ENCODE results near the gene COL17A1. TPM values are rescaled to one million over a fixed set of nuclear protein-coding genes. Genes with fewer than 3 reads are reported as not detected.

COL17A1 gene
- 2.9 and 3.2 TPM in 2 replicates for total RNA-seq (2014; rRNA removed; shearing (Covaris generic))

GRCh38 chr10:104085801-104086400 lies at the start of gene COL17A1:
Gene COL17A1, minus strand, starts transcription at chr10:104085880. Its CDS starts 5,207 bp downstream, at chr10:104080673.
- DNase-seq (ENCODE audit: low read depth), result peak; percentile 49

GRCh38 chr10:104130041-104130440 lies 44.4 kb upstream of the COL17A1 start:
- DNase-seq (ENCODE audit: low read depth), result no peak

- peak; percentile 62 for DNase-seq (ENCODE audit: low read depth)
These were observed 42.5 kb upstream of the COL17A1 start for GRCh38 chr10:104128214-104128613.

- peak; percentile 33 for DNase-seq (ENCODE audit: low read depth)
These were observed 41.7 kb upstream of the COL17A1 start for GRCh38 chr10:104127411-104127810.

- peak; percentile 27 for DNase-seq (ENCODE audit: low read depth)
These were observed 37.7 kb upstream of the COL17A1 start for GRCh38 chr10:104123397-104123796.

GRCh38 chr10:104122225-104123107 lies 36.8 kb upstream of the COL17A1 start:
- peak; percentile 38 for DNase-seq (ENCODE audit: low read depth)

GRCh38 chr10:104121485-104122224 lies 36.0 kb upstream of the COL17A1 start, which contains the start of gene SFR1:
Gene SFR1, plus strand, starts transcription at chr10:104122171. Its CDS starts 13 bp downstream, at chr10:104122184.
- peak; percentile 97 for DNase-seq (ENCODE audit: low read depth)

GRCh38 chr10:104120903-104121484 lies 35.3 kb upstream of the COL17A1 start:
- peak; percentile 98 for DNase-seq (ENCODE audit: low read depth)

GRCh38 chr10:104120512-104120902 lies 34.8 kb upstream of the COL17A1 start:
- DNase-seq (ENCODE audit: low read depth), result no peak

GRCh38 chr10:104119996-104120395 lies 34.3 kb upstream of the COL17A1 start:
- DNase-seq (ENCODE audit: low read depth), result peak; percentile 36

- peak; percentile 86 for DNase-seq (ENCODE audit: low read depth)
These were observed 32.2 kb upstream of the COL17A1 start for GRCh38 chr10:104117839-104118323.

- no peak for DNase-seq (ENCODE audit: low read depth)
These were observed 27.8 kb upstream of the COL17A1 start for GRCh38 chr10:104113376-104113956.

GRCh38 chr10:104109908-104110662 lies 24.4 kb upstream of the COL17A1 start:
- peak; percentile 87 for DNase-seq (ENCODE audit: low read depth)

- peak; percentile 47 for DNase-seq (ENCODE audit: low read depth)
These were observed 19.2 kb upstream of the COL17A1 start for GRCh38 chr10:104104926-104105325.

- no peak for DNase-seq (ENCODE audit: low read depth)
These were observed 18.7 kb upstream of the COL17A1 start for GRCh38 chr10:104104418-104104817.

GRCh38 chr10:104103956-104104355 lies 18.3 kb upstream of the COL17A1 start:
- DNase-seq (ENCODE audit: low read depth), result no peak

GRCh38 chr10:104101902-104102301 lies 16.2 kb upstream of the COL17A1 start:
- DNase-seq (ENCODE audit: low read depth), result no peak

- no peak for DNase-seq (ENCODE audit: low read depth)
These were observed 15.1 kb upstream of the COL17A1 start for GRCh38 chr10:104100795-104101194.

GRCh38 chr10:104099941-104100340 lies 14.3 kb upstream of the COL17A1 start:
- peak; percentile 27 for DNase-seq (ENCODE audit: low read depth)

- no peak for DNase-seq (ENCODE audit: low read depth)
These were observed 13.6 kb upstream of the COL17A1 start for GRCh38 chr10:104099269-104099668.

Measured in M059J (cell line).